A549 (cell line): ENCODE data around the gene ADSS1. TPM values are rescaled to one million over a fixed set of nuclear protein-coding genes. Genes with fewer than 3 reads are reported as not detected.
A peak's percentile ranks its signal among the peaks of the same experiment; 100 is the strongest.

Experiments
- ATAC-seq, 2 experiments: fragments of 200-7000 bp in 1 of 2; fragments of >200 bp in 1 of 2; cut with Nextera tagmentation in 1 of 2; cut with Tn5 transposase in 1 of 2; 3 replicates each; pipeline versions ENCODE4 v1.8.0 to v1.9.1; 2018 to 2020; ENCODE audit warnings: mild to moderate bottlenecking in 1 of 2, moderate library complexity in 1 of 2
- CTCF ChIA-PET: fragments of 300-600 bp; sonication (Branson Sonifier 250); formaldehyde crosslinking; extraction: SDS; loops from one replicate; lab custom pipeline; 2021; ENCODE audit warnings: antibody characterized with exemption, inconsistent platforms; lab: Yijun Ruan, JAX
- POLR2A ChIA-PET: fragments of 350-600 bp; formaldehyde crosslinking; extraction: SDS; loops from one replicate; lab custom pipeline; 2021; ENCODE audit warnings: antibody characterized with exemption, inconsistent platforms; lab: Yijun Ruan, JAX
- DNase-seq, 2 experiments: peaks; one replicate each; pipeline versions ENCODE4 v3.0.0 to v3.0.0-alpha.2; 2011 to 2016; ENCODE audit warnings: low read depth in 1 of 2, low spot score in 1 of 2
- FAIRE-seq: peaks from 2 replicates; lab custom pipeline; 2011; peaks lifted over from hg19 to GRCh38; lab: Jason Lieb, UNC
- H3K27ac ChIP-seq, 2 experiments: fragments of >200 bp; sonication (Bioruptor Twin); formaldehyde crosslinking; 3 replicates each; pipeline ENCODE4 v1.5.1; 2016 to 2017
- H3K4me1 ChIP-seq: fragments of >200 bp; sonication (Bioruptor Twin); formaldehyde crosslinking; 3 replicates; pipeline ENCODE4 v1.6.1; 2016
- H3K4me2 ChIP-seq: fragments of >200 bp; sonication (Bioruptor Twin); formaldehyde crosslinking; 3 replicates; pipeline ENCODE4 v1.6.1; 2016
- H3K4me3 ChIP-seq: fragments of >200 bp; sonication (Bioruptor Twin); formaldehyde crosslinking; 3 replicates; pipeline ENCODE4 v1.5.1; 2016
- H3K9me3 ChIP-seq: fragments of >200 bp; sonication (Bioruptor Twin); formaldehyde crosslinking; 3 replicates; pipeline ENCODE4 v1.6.1; 2016
- CBX2 ChIP-seq: fragments of 200-600 bp; sonication (generic); IDR thresholded peaks from 2 replicates; pipeline ENCODE4 v1.6.1; 2016; ENCODE audit warnings: low read depth, mild to moderate bottlenecking, borderline replicate concordance
- CEBPB ChIP-seq, 2 experiments: fragments of >200 bp in 1 of 2; sonication (Bioruptor Twin) in 1 of 2; formaldehyde crosslinking in 1 of 2; IDR thresholded peaks; 2 replicates each; pipeline ENCODE4 v1.6.1; 2012 to 2016
- CHD4 ChIP-seq: fragments of 200-600 bp; sonication (generic); IDR thresholded peaks from 2 replicates; pipeline ENCODE4 v1.6.1; 2016; ENCODE audit warnings: antibody characterized with exemption, mild to moderate bottlenecking, borderline replicate concordance
- EHF ChIP-seq: fragments of 250-450 bp; sonication (Bioruptor Pico); IDR thresholded peaks from 2 replicates; pipeline ENCODE4 v1.5.0; 2020; ENCODE audit warnings: mild to moderate bottlenecking
- FOSB ChIP-seq: fragments of 250-450 bp; sonication (Bioruptor Pico); IDR thresholded peaks from 2 replicates; pipeline ENCODE4 v1.5.0; 2020; ENCODE audit warnings: mild to moderate bottlenecking, moderate library complexity
- HEYL ChIP-seq: fragments of 250-450 bp; sonication (Bioruptor Pico); IDR thresholded peaks from 2 replicates; pipeline ENCODE4 v1.8.0; 2021; ENCODE audit warnings: mild to moderate bottlenecking, moderate library complexity
- HMGXB4 ChIP-seq: fragments of 250-450 bp; sonication (Bioruptor Pico); IDR thresholded peaks from 2 replicates; pipeline ENCODE4 v1.5.0; 2021; ENCODE audit warnings: mild to moderate bottlenecking, moderate library complexity, borderline replicate concordance
- MAZ ChIP-seq: fragments of 150-350 bp; IDR thresholded peaks from 2 replicates; pipeline ENCODE4 v1.6.1; 2014; ENCODE audit warnings: antibody characterized with exemption, low read depth, low read length, borderline replicate concordance
- NPAS2 ChIP-seq: fragments of 250-450 bp; sonication (Bioruptor Pico); IDR thresholded peaks from 2 replicates; pipeline ENCODE4 v1.8.0; 2022; ENCODE audit warnings: mild to moderate bottlenecking, moderate library complexity, borderline replicate concordance
- NR3C1 ChIP-seq: fragments of >200 bp; sonication (Bioruptor Twin); formaldehyde crosslinking; IDR thresholded peaks from 3 replicates; pipeline ENCODE4 v1.6.1; 2017
- PHF8 ChIP-seq: fragments of 200-600 bp; sonication (generic); IDR thresholded peaks from 2 replicates; pipeline ENCODE4 v1.6.1; 2016; ENCODE audit warnings: low read depth, mild to moderate bottlenecking, antibody characterized with exemption, moderate library complexity, borderline replicate concordance
- RAD21 ChIP-seq, 2 experiments: fragments of >200 bp in 1 of 2; sonication (Bioruptor Twin) in 1 of 2; formaldehyde crosslinking in 1 of 2; IDR thresholded peaks in 1 of 2; conservative IDR thresholded peaks in 1 of 2; 2 replicates in 1 of 2; 3 replicates in 1 of 2; pipeline ENCODE4 v1.6.1; 2012 to 2018; ENCODE audit warnings: inconsistent platforms in 1 of 2
- RCOR1 ChIP-seq: fragments of 150-350 bp; IDR thresholded peaks from 2 replicates; pipeline ENCODE4 v1.6.1; 2014; ENCODE audit warnings: antibody characterized with exemption, low read length, low read depth
- REST ChIP-seq: fragments of 200-600 bp; sonication (generic); IDR thresholded peaks from 2 replicates; pipeline ENCODE4 v1.6.1; 2016; ENCODE audit warnings: antibody characterized with exemption, mild to moderate bottlenecking, moderate library complexity
- RFX5 ChIP-seq: fragments of 450-650 bp; IDR thresholded peaks from 2 replicates; pipeline ENCODE4 v1.7.1; 2014; ENCODE audit warnings: antibody characterized with exemption, mild to moderate bottlenecking, moderate library complexity
- TFCP2L1 ChIP-seq: fragments of 250-450 bp; sonication (Bioruptor Pico); IDR thresholded peaks from 2 replicates; pipeline ENCODE4 v1.5.0; 2021; ENCODE audit warnings: mild to moderate bottlenecking
- TP53 ChIP-seq: fragments of 250-450 bp; sonication (Bioruptor Pico); IDR thresholded peaks from 2 replicates; pipeline ENCODE4 v1.5.0; 2021; ENCODE audit warnings: mild to moderate bottlenecking, moderate library complexity
- WGBS: methylation state at CpG from one replicate; pipeline ENCODE4 v1.1.6; 2017; ENCODE audit errors: missing lambda C conversion rate; 5-methylcytosine and 5-hydroxymethylcytosine counted together
- polyA plus RNA-seq, 4 experiments: library from polyadenylated mRNA; depleted of rRNA in 3 of 4; stranded (reverse); fragments of >200 nt; fragmentation: RNase III in 1 of 4; extraction: RNeasy Plus Mini Kit Qiagen cat#74134 plus additional on column Dnase treatment in 1 of 4; gene quantifications; 2 replicates in 3 of 4; 3 replicates in 1 of 4; pipeline ENCODE4 v1.2.3, GENCODE V29; 2011 to 2017
- TF ChIP-seq, protein P1 (sequence below): IDR thresholded peaks from 2 replicates; pipeline ENCODE4 v1.6.1; 2012
- TF ChIP-seq, protein P2 (sequence below): IDR thresholded peaks from 2 replicates; pipeline ENCODE4 v1.6.1; 2012; ENCODE audit warnings: low read depth, borderline replicate concordance
- TF ChIP-seq, protein P3 (sequence below): fragments of 450-650 bp; IDR thresholded peaks from 2 replicates; pipeline ENCODE4 v1.6.1; 2014; ENCODE audit warnings: antibody characterized with exemption

Gene ADSS1
- polyA plus RNA-seq, 2 of the 4 experiments (the other 2 are of a cell fraction) = 6.2 to 10.1 TPM

DNA sequence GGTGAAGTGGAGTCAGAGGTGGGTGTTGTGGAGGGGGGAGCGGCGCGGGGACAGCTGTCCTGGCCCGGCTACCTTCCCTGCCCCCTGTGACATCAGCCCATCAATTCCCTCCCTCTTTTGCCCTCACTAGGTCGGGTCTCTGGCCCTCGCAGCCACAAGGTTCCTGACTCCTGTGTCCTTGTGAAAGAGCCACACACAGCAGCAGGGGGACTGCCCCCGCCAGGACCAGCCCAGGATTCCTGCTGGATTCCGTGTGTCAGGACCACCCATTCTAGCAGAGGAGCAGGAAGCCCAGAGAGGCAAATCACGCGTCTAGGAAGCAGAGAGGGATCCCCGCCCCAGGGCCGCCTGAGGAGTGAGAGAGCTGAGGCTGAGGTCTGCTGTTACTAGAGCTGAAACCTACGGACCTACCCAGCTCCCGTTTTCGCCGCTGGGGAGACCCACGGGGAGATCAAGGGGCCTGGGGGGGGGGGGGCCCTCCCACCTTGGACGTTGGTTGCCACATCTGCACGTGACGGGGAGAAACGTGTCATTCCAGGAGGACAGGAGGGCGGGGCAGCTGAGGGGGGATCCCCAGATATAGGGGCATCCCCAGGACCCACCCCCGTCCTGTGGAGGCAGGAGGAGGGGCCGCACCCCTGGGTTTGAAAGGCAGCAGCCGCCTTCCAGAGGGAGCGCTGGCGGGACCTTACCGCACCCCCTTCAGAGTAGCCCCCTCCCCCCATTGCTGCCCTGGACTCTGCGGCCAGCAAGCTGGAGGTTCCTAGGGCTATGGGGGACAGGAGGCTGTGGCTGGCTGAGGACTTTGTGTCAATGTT, 47.1 kb upstream of the ADSS1 start:
- Histone ChIP-seq H3K4me1 (peaks cover 53% of the 10 kb centered on the region), H3K9me3 (no peaks in the 10 kb centered on the region), H3K4me2 (peak overlapping the region; percentile 87), H3K4me3 (peak overlapping the region; percentile 39; the same call in 2 of the 3 replicates), H3K27ac (peak overlapping the region; percentile 98 to 100)
- WGBS = 61% methylated on average over 17 of the region's 29 CpGs
- DNase-seq = no peak
- POLR2A ChIA-PET = interaction anchor here (0.5 to 2.2 kb wide), 7 partner anchors 11 to 76 kb away, joined by 3 to 29 read pairs (median 6); partner anchors contain the start of gene SIVA1
- no peak for ATAC-seq
- TF ChIP-seq RCOR1 (no peak), RAD21 (conservative IDR thresholded peaks at IDR 0.05 in 1 of 2, IDR thresholded peaks at IDR 0.05 in 1 of 2) (no peak), NR3C1 (no peak), TFCP2L1 (CRISPR knock-in tag) (no peak), REST (no peak), EHF (CRISPR knock-in tag) (no peak)
- TF ChIP-seq, all 56 proteins: peak for 0
- no peak for FAIRE-seq
- CTCF ChIA-PET = interaction anchor here (0.6 to 7.6 kb wide), 10 partner anchors 9 to 203 kb away, joined by 3 to 117 read pairs (median 4); partner anchors contain the start of gene INF2

- FAIRE-seq (no peak), DNase-seq (peak; percentile 75 to 85), ATAC-seq (peak; percentile 16 to 49)
- Histone ChIP-seq H3K27ac (peak overlapping the region; percentile 98 to 100), H3K4me2 (peak overlapping the region; percentile 87), H3K9me3 (no peaks in the 10 kb centered on the region), H3K4me3 (peak overlapping the region; percentile 39), H3K4me1 (peaks cover 61% of the 10 kb centered on the region)
- ChIA-PET CTCF (interaction anchor here (0.6 to 7.6 kb wide), 12 partner anchors 9 to 202 kb away, joined by 3 to 117 read pairs (median 4); partner anchors contain the start of gene INF2), POLR2A (interaction anchor here (0.7 to 2.2 kb wide), 6 partner anchors 10 to 75 kb away, joined by 4 to 29 read pairs (median 7); partner anchors contain the start of gene SIVA1)
- WGBS = 2% methylated on average over 34 of the region's 43 CpGs
- TF ChIP-seq, protein P1, sequence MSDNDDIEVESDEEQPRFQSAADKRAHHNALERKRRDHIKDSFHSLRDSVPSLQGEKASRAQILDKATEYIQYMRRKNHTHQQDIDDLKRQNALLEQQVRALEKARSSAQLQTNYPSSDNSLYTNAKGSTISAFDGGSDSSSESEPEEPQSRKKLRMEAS = peak; percentile 92
- no peak for TF ChIP-seq FOSB (CRISPR knock-in tag)
- TF ChIP-seq RFX5 = no peak
- TF ChIP-seq CHD4 = no peak
- 0 out of 2 replicates have a peak, but pooled peaks have one; percentile 24 for TF ChIP-seq HEYL
- no peak for TF ChIP-seq REST
- TF ChIP-seq TP53 (CRISPR knock-in tag) = 0 out of 2 replicates have a peak, but pooled peaks have one; percentile 23
- no peak for TF ChIP-seq CEBPB (IDR thresholded peaks at IDR 0.05)
- TF ChIP-seq, protein P2, sequence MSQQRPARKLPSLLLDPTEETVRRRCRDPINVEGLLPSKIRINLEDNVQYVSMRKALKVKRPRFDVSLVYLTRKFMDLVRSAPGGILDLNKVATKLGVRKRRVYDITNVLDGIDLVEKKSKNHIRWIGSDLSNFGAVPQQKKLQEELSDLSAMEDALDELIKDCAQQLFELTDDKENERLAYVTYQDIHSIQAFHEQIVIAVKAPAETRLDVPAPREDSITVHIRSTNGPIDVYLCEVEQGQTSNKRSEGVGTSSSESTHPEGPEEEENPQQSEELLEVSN = no peak; the same call in none of the 2 replicates
- TF ChIP-seq NPAS2 = no peak; the same call in 1 of the 2 replicates
- TF ChIP-seq PHF8 = no peak
- TF ChIP-seq MAZ = no peak
- TF ChIP-seq CBX2 = no peak
- no peak for TF ChIP-seq HMGXB4 (CRISPR knock-in tag)
- TF ChIP-seq, protein P3, sequence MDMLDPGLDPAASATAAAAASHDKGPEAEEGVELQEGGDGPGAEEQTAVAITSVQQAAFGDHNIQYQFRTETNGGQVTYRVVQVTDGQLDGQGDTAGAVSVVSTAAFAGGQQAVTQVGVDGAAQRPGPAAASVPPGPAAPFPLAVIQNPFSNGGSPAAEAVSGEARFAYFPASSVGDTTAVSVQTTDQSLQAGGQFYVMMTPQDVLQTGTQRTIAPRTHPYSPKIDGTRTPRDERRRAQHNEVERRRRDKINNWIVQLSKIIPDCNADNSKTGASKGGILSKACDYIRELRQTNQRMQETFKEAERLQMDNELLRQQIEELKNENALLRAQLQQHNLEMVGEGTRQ = 0 out of 2 replicates have a peak, but pooled peaks have one; percentile 2
Measured at GRCh38 chr14:104677512-104678332, 46.3 kb upstream of the ADSS1 start.
